Duodenal mucosa (tissue), 2 donors: ENCODE data around the gene TMEM52.

Source experiments
- H3K27ac ChIP-seq: one replicate; pipeline ENCODE4 v1.7.0; 2013; ENCODE audit warnings: low read depth, low read length
- H3K27me3 ChIP-seq, 2 donors: one replicate each; pipeline ENCODE4 v1.7.0; 2013; ENCODE audit warnings: low read length in 2 of 2, control low read depth in 1 of 2; ENCODE audit not compliant: insufficient read depth in 2 of 2, control insufficient read depth in 1 of 2
- H3K36me3 ChIP-seq, 2 donors: one replicate each; pipeline ENCODE4 v1.7.0; 2013; ENCODE audit warnings: low read length in 2 of 2, control low read depth in 1 of 2; ENCODE audit not compliant: insufficient read depth in 2 of 2, control insufficient read depth in 1 of 2
- H3K4me1 ChIP-seq, 2 donors: one replicate each; pipeline ENCODE4 v1.7.0; 2013; ENCODE audit warnings: low read length in 2 of 2, control low read depth in 1 of 2; ENCODE audit not compliant: insufficient read depth in 2 of 2, control insufficient read depth in 1 of 2
- H3K4me3 ChIP-seq, 2 donors: one replicate each; pipeline ENCODE4 v1.7.0; 2013; ENCODE audit warnings: low read length in 2 of 2, low read depth in 1 of 2
- H3K9ac ChIP-seq, 2 donors: one replicate each; pipeline ENCODE4 v1.7.0; 2013; ENCODE audit warnings: low read length in 2 of 2, low read depth in 1 of 2
- H3K9me3 ChIP-seq, 2 donors: one replicate each; pipeline ENCODE4 v1.7.0; 2013; ENCODE audit warnings: low read length in 2 of 2, control low read depth in 1 of 2; ENCODE audit not compliant: control insufficient read depth in 1 of 2

Gene TMEM52

GRCh38 chr1:1921459-1921862 lies 2.4 kb upstream of the TMEM52 start:
- H3K4me3 ChIP-seq: no peak overlapping the region
- H3K27ac ChIP-seq: no peak overlapping the region
- H3K9ac ChIP-seq: no peak overlapping the region
- H3K9me3 ChIP-seq: no peaks in the 10 kb centered on the region
- H3K36me3 ChIP-seq: no peaks in the 10 kb centered on the region
- peaks cover 23 to 36% of the 10 kb centered on the region in 2 donors for H3K4me1 ChIP-seq
- H3K27me3 ChIP-seq: no peaks in the 10 kb centered on the region

DNA sequence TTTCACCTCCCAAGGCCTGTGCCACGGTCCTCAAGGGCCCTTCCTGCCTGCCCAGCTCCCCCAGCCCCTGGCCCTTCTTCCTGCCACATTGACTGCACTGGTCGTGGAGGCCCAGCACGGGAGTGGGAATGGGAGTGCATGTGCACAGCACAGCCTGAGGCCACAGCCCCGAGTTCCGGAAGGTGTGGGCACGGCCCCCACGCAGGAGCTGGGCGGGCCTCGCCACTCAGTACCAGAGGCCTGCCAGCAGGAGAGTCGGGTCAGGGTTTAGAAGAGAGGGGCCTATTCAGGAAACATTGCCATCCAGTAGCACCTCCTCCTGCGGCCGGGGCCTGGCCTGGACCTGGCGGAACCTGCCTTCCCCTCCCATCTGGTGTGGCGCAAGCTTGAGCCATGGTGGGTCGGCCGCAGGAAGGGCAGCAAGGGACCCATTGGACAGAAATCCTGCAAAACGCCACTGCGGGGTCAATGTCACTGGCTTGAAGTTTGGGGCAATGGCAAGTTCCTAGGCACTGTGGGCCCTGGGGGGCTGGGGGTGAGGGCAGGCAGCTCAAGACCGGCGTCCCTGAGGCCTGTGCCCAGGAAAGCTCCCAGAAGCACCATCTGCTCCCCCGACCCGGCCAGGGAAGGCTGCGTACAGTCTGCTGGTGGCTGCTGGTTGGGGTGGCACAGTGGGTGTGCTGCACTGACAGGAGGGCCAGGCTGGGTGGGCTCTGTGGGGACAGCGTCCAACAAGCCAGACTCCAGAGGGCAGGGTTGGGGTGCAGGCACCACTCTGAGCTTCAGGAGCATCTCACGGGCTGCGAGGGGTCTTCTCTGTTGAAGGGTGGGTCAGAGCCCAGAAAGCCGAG lies 1.8 kb upstream of the TMEM52 start:
- H3K4me1 ChIP-seq: peaks cover 27 to 41% of the 10 kb centered on the region in 2 donors
- H3K27me3 ChIP-seq: no peaks in the 10 kb centered on the region
- H3K9ac ChIP-seq: no peak overlapping the region
- no peak overlapping the region for H3K27ac ChIP-seq
- no peaks in the 10 kb centered on the region for H3K9me3 ChIP-seq
- no peaks in the 10 kb centered on the region for H3K36me3 ChIP-seq
- H3K4me3 ChIP-seq: no peak overlapping the region

GRCh38 chr1:1920057-1920607 lies 1.1 kb upstream of the TMEM52 start:
- Histone ChIP-seq H3K36me3 (no peaks in the 10 kb centered on the region), H3K27ac (no peak overlapping the region), H3K4me3 (peak overlapping the region; percentile 45 to 61), H3K9ac (peak overlapping the region in 1 of 2 donors; percentile 39), H3K9me3 (no peaks in the 10 kb centered on the region), H3K27me3 (no peaks in the 10 kb centered on the region), H3K4me1 (peaks cover 31 to 41% of the 10 kb centered on the region in 2 donors)

GRCh38 chr1:1919304-1920056 lies 401 bp upstream of the TMEM52 start:
- no peaks in the 10 kb centered on the region for H3K9me3 ChIP-seq
- no peaks in the 10 kb centered on the region for H3K27me3 ChIP-seq
- peak overlapping the region; percentile 50 for H3K27ac ChIP-seq
- peak overlapping the region in 1 of 2 donors; percentile 39 for H3K9ac ChIP-seq
- no peaks in the 10 kb centered on the region for H3K36me3 ChIP-seq
- H3K4me3 ChIP-seq: peak overlapping the region; percentile 47 to 61
- H3K4me1 ChIP-seq: peaks cover 31 to 36% of the 10 kb centered on the region in 2 donors

- H3K27me3 ChIP-seq: no peaks in the 10 kb centered on the region
- H3K27ac ChIP-seq: no peak overlapping the region
- H3K9ac ChIP-seq: peak overlapping the region; percentile 10 to 38
- H3K36me3 ChIP-seq: no peaks in the 10 kb centered on the region
- H3K9me3 ChIP-seq: no peaks in the 10 kb centered on the region
- peak overlapping the region; percentile 47 to 61 for H3K4me3 ChIP-seq
- peaks cover 25 to 32% of the 10 kb centered on the region in 2 donors for H3K4me1 ChIP-seq
Observed at GRCh38 chr1:1917995-1918900, 831 bp downstream of the TMEM52 start.

GRCh38 chr1:1917304-1917976 lies 1.6 kb downstream of the TMEM52 start:
- H3K9me3 ChIP-seq: no peaks in the 10 kb centered on the region
- no peak overlapping the region for H3K27ac ChIP-seq
- H3K27me3 ChIP-seq: no peaks in the 10 kb centered on the region
- no peak overlapping the region for H3K9ac ChIP-seq
- peaks cover 18 to 24% of the 10 kb centered on the region in 2 donors for H3K4me1 ChIP-seq
- H3K4me3 ChIP-seq: no peak overlapping the region
- H3K36me3 ChIP-seq: no peaks in the 10 kb centered on the region

- H3K27me3 ChIP-seq: no peaks in the 10 kb centered on the region
- no peak overlapping the region for H3K27ac ChIP-seq
- H3K36me3 ChIP-seq: no peaks in the 10 kb centered on the region
- no peak overlapping the region for H3K4me3 ChIP-seq
- H3K4me1 ChIP-seq: peaks cover 15 to 21% of the 10 kb centered on the region in 2 donors
- H3K9me3 ChIP-seq: no peaks in the 10 kb centered on the region
- no peak overlapping the region for H3K9ac ChIP-seq
Observed at GRCh38 chr1:1916851-1917251, 2.2 kb downstream of the TMEM52 start.

DNA sequence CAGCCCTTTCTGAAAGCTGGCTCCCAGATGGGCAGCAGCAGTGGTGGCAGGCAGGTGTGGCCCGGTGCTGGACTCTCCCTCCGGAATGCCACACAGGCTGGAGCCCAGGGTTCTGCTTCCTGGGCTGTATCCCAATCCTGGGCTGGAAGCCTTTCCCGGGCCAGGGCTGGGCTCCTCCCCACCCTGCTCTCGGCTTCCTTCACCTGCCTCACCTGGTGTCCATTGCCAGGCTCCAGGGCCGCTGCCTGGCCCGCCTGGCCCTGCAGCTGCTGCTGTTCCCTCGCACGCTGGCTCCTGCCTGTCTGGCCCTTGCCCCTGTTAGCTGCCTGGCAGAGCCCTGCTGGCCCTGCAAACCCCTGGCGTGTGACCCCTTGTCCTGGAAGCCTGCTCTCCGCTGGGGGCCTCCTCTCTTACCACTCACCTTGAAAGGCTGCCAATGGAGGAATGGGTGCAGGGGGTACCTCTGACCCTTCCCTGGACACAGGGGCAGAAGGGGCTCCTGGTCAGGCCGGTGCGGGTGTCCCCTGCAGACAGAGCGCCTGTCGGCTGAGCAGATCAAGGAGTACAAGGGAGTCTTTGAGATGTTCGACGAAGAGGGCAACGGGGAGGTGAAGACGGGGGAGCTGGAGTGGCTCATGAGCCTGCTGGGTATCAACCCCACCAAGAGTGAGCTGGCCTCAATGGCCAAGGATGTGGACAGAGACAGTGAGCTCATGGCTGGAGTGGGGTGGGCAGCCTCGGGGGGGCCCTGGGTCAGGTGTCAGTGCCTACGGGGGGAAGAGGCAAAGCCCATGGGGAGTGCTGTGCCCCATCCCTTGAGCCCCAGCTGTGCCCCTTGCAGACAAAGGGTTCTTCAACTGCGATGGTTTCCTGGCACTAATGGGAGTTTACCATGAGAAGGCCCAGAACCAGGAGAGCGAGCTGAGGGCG lies 2.9 kb downstream of the TMEM52 start:
- H3K9ac ChIP-seq: no peak overlapping the region
- H3K27me3 ChIP-seq: no peaks in the 10 kb centered on the region
- H3K4me3 ChIP-seq: no peak overlapping the region
- no peaks in the 10 kb centered on the region for H3K9me3 ChIP-seq
- no peak overlapping the region for H3K27ac ChIP-seq
- peaks cover 15 to 21% of the 10 kb centered on the region in 2 donors for H3K4me1 ChIP-seq
- H3K36me3 ChIP-seq: no peaks in the 10 kb centered on the region
